Activated naive CD8-positive, alpha-beta T cell treated with anti-CD3 and anti-CD28 coated beads for 36 hours (primary cell): Measurements from ENCODE around the gene LACTBL1. TPM values are rescaled to one million over a fixed set of nuclear protein-coding genes. Genes with fewer than 3 reads are reported as not detected.
A peak's percentile ranks its signal among the peaks of the same experiment; 100 is the strongest.
"Not testable (repeated sequence)": the region's sequence is repeated elsewhere in the genome, so short reads cannot be mapped to it uniquely, and the experiment has no call there.

Experiments used
- DNase-seq: peaks from one replicate; pipeline ENCODE4 v3.0.0; 2021
- H3K27ac Mint-ChIP-seq: one replicate; pipeline ENCODE4 v1.8.0; 2022; ENCODE audit warnings: mild to moderate bottlenecking, moderate library complexity, mixed read lengths
- H3K27me3 Mint-ChIP-seq: one replicate; pipeline ENCODE4 v1.8.0; 2022; ENCODE audit warnings: mild to moderate bottlenecking, mixed read lengths
- H3K36me3 Mint-ChIP-seq: one replicate; pipeline ENCODE4 v1.8.0; 2021; ENCODE audit warnings: mild to moderate bottlenecking, mixed read lengths
- H3K4me1 Mint-ChIP-seq: one replicate; pipeline ENCODE4 v1.8.0; 2021; ENCODE audit warnings: mixed read lengths
- H3K4me3 Mint-ChIP-seq: one replicate; pipeline ENCODE4 v1.8.0; 2022; ENCODE audit warnings: mild to moderate bottlenecking, moderate library complexity, mixed read lengths
- H3K9me3 Mint-ChIP-seq: one replicate; pipeline ENCODE4 v1.8.0; 2022; ENCODE audit warnings: mixed read lengths
- total RNA-seq, 2 experiments: library from RNA; stranded (reverse); gene quantifications; one replicate each; pipeline ENCODE4 v1.2.3, GENCODE V29; 2021

The LACTBL1 gene
- total RNA-seq, 2 experiments from 2014 or later: not detected

DNA sequence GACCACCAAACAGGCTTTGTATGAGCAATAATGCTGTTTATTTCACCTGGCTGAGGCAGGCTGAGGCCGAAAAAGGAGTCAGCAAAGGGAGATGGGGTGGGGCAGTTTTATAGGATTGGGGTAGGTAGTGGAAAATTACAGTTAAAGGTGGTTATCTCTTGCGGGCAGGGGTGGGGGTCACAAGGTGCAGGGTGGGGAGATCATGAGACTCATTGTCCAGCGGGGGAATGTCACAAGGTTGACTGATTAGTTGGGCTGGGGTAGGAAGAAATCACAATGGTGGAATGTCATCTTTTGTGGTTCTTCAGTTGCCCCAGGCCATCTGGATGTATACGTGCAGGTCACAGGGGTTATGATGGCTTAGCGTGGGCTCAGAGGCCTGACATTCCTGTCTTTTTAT is 24.9 kb upstream of the LACTBL1 start:
- not testable (repeated sequence) for H3K36me3 Mint-ChIP-seq, H3K27ac Mint-ChIP-seq, H3K4me1 Mint-ChIP-seq, H3K4me3 Mint-ChIP-seq, H3K27me3 Mint-ChIP-seq, DNase-seq
- peaks cover 12% of the 10 kb centered on the region for H3K9me3 Mint-ChIP-seq

DNA sequence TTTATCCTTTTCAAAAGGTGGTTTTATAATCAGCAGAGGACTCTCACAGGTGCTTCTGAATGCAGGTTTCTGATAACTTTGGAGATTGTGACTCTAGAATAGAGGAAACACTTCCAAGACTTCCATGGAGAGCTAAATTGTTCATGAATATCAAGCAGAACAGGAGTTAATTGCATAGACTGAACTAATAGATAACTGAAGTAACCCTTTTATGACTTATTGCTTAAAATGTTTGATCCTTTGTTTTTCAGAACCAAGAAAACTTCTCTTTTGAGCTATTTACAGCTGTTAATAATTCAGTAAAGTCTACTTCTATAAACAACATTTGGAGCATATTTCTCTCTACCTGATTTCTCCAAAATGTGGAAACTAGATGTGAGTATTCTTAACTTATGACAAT is 23.1 kb upstream of the LACTBL1 start:
- no peak for DNase-seq
- Mint-ChIP-seq H3K4me1 (no peaks in the 10 kb centered on the region), H3K4me3 (no peak overlapping the region), H3K27me3 (no peaks in the 10 kb centered on the region), H3K27ac (no peak overlapping the region), H3K36me3 (peaks cover 2% of the 10 kb centered on the region), H3K9me3 (peaks cover 12% of the 10 kb centered on the region)

- not testable (repeated sequence) for H3K4me1 Mint-ChIP-seq, DNase-seq, H3K27me3 Mint-ChIP-seq, H3K27ac Mint-ChIP-seq, H3K4me3 Mint-ChIP-seq, H3K36me3 Mint-ChIP-seq
- peaks cover 12% of the 10 kb centered on the region for H3K9me3 Mint-ChIP-seq
Observed at GRCh38 chr1:22993220-22993795, 20.6 kb upstream of the LACTBL1 start.

DNA sequence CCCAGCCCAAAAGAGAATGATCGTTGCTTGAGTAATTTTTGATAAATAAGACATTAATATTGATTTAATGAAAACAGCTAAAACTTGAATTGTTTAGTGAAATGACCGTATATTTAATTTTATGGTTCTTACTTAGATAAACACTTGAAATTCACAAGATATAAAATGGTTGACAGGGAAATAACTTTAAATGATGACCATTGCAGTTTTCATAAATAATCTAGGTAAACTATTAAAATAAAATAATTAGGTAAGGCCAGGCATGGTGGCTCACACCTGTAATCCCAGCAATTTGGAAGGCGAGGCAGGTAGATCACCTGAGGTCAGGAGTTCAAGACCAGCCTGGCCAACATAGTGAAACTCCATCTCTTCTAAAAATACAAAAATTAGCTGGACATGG is 19.7 kb upstream of the LACTBL1 start:
- not testable (repeated sequence) for H3K4me1 Mint-ChIP-seq, H3K4me3 Mint-ChIP-seq, H3K36me3 Mint-ChIP-seq, H3K27ac Mint-ChIP-seq, H3K27me3 Mint-ChIP-seq, DNase-seq
- peaks cover 12% of the 10 kb centered on the region for H3K9me3 Mint-ChIP-seq

- no peak overlapping the region for H3K4me3 Mint-ChIP-seq
- H3K9me3 Mint-ChIP-seq: no peaks in the 10 kb centered on the region
- no peaks in the 10 kb centered on the region for H3K36me3 Mint-ChIP-seq
- peaks cover 8% of the 10 kb centered on the region for H3K27me3 Mint-ChIP-seq
- no peak overlapping the region for H3K27ac Mint-ChIP-seq
- no peak for DNase-seq
- H3K4me1 Mint-ChIP-seq: no peaks in the 10 kb centered on the region
Observed at GRCh38 chr1:22983944-22984343, 11.3 kb upstream of the LACTBL1 start.

GRCh38 chr1:22980471-22980790 is 7.8 kb upstream of the LACTBL1 start:
- not testable (repeated sequence) for DNase-seq, H3K4me1 Mint-ChIP-seq

GRCh38 chr1:22978299-22978698 is 5.6 kb upstream of the LACTBL1 start:
- Mint-ChIP-seq H3K9me3 (no peaks in the 10 kb centered on the region), H3K36me3 (no peaks in the 10 kb centered on the region), H3K27me3 (peaks cover 31% of the 10 kb centered on the region), H3K4me1 (no peaks in the 10 kb centered on the region), H3K4me3 (no peak overlapping the region), H3K27ac (no peak overlapping the region)
- no peak for DNase-seq

More at GRCh38 chr1:22980471-22980790, 7.8 kb upstream of the LACTBL1 start:
- H3K27ac Mint-ChIP-seq, H3K4me3 Mint-ChIP-seq, H3K9me3 Mint-ChIP-seq, H3K36me3 Mint-ChIP-seq: not testable (repeated sequence)
- H3K27me3 Mint-ChIP-seq: peaks cover 23% of the 10 kb centered on the region

GRCh38 chr1:22976461-22977243 is 4.0 kb upstream of the LACTBL1 start:
- H3K27ac Mint-ChIP-seq: no peak overlapping the region
- no peaks in the 10 kb centered on the region for H3K36me3 Mint-ChIP-seq
- DNase-seq: peak; percentile 52
- H3K4me1 Mint-ChIP-seq: no peaks in the 10 kb centered on the region
- no peaks in the 10 kb centered on the region for H3K9me3 Mint-ChIP-seq
- peaks cover 39% of the 10 kb centered on the region for H3K27me3 Mint-ChIP-seq
- H3K4me3 Mint-ChIP-seq: no peak overlapping the region

GRCh38 chr1:22976127-22976460 is 3.4 kb upstream of the LACTBL1 start:
- peaks cover 38% of the 10 kb centered on the region for H3K27me3 Mint-ChIP-seq
- no peaks in the 10 kb centered on the region for H3K9me3 Mint-ChIP-seq
- no peaks in the 10 kb centered on the region for H3K36me3 Mint-ChIP-seq
- no peak overlapping the region for H3K27ac Mint-ChIP-seq
- no peaks in the 10 kb centered on the region for H3K4me1 Mint-ChIP-seq
- no peak overlapping the region for H3K4me3 Mint-ChIP-seq
- DNase-seq: no peak

DNA sequence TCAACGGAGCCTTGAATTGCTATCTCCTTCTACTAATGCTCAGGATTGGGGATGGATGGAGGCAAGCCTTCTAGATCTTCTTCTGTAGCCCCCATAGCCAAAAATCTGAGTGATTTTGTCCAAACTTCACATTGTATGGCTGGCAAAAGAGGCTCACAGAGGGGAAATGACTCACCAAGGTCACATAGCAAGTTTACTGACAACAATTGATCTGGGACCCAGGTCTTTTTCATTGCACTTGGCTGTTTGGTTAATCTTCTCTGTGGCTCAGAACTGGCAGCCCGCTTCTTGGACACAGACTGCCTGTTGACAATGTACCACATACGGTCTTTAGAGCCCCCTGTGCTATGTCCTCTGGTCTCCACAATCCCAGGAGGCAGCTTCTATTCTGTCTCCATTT is 3.0 kb upstream of the LACTBL1 start:
- no peaks in the 10 kb centered on the region for H3K36me3 Mint-ChIP-seq
- H3K4me1 Mint-ChIP-seq: no peaks in the 10 kb centered on the region
- peaks cover 38% of the 10 kb centered on the region for H3K27me3 Mint-ChIP-seq
- H3K9me3 Mint-ChIP-seq: no peaks in the 10 kb centered on the region
- DNase-seq: no peak
- no peak overlapping the region for H3K27ac Mint-ChIP-seq
- no peak overlapping the region for H3K4me3 Mint-ChIP-seq

- Mint-ChIP-seq H3K4me3 (no peak overlapping the region), H3K27ac (no peak overlapping the region), H3K36me3 (no peaks in the 10 kb centered on the region), H3K27me3 (peaks cover 60% of the 10 kb centered on the region), H3K4me1 (no peaks in the 10 kb centered on the region), H3K9me3 (no peaks in the 10 kb centered on the region)
- no peak for DNase-seq
Observed at GRCh38 chr1:22971611-22972405, 858 bp downstream of the LACTBL1 start.

GRCh38 chr1:22971161-22971560 is 1.5 kb downstream of the LACTBL1 start:
- no peak overlapping the region for H3K4me3 Mint-ChIP-seq
- peaks cover 6% of the 10 kb centered on the region for H3K9me3 Mint-ChIP-seq
- no peak overlapping the region for H3K27ac Mint-ChIP-seq
- peaks cover 3% of the 10 kb centered on the region for H3K36me3 Mint-ChIP-seq
- DNase-seq: no peak
- no peaks in the 10 kb centered on the region for H3K4me1 Mint-ChIP-seq
- H3K27me3 Mint-ChIP-seq: peaks cover 59% of the 10 kb centered on the region

DNA sequence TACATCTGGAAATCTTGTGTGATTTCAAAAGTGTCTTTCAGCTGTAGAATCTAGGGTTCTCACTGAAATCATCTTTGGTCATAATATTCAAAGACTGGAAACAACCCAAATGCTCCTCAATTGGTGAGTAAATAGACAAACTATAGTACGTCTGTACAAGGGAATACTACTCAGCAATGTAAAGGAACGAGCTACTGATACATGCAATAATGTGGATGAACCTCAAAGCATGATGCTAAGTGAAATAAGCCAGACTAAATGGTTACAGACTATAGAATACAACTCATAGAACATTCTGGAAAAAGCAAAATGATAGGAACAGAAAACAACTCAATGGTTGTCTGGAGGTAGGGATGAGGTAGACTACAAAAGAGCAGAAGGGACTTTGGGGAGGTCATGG is 2.6 kb downstream of the LACTBL1 start:
- Mint-ChIP-seq H3K36me3 (peaks cover 3% of the 10 kb centered on the region), H3K27me3 (peaks cover 55% of the 10 kb centered on the region), H3K4me3 (no peak overlapping the region), H3K4me1 (no peaks in the 10 kb centered on the region), H3K9me3 (peaks cover 8% of the 10 kb centered on the region), H3K27ac (no peak overlapping the region)
- no peak for DNase-seq

- H3K9me3 Mint-ChIP-seq: peaks cover 8% of the 10 kb centered on the region
- peaks cover 3% of the 10 kb centered on the region for H3K36me3 Mint-ChIP-seq
- H3K4me1 Mint-ChIP-seq: no peaks in the 10 kb centered on the region
- H3K4me3 Mint-ChIP-seq: no peak overlapping the region
- peaks cover 51% of the 10 kb centered on the region for H3K27me3 Mint-ChIP-seq
- no peak overlapping the region for H3K27ac Mint-ChIP-seq
- no peak for DNase-seq
Observed at GRCh38 chr1:22969304-22969709, 3.4 kb downstream of the LACTBL1 start.

- Mint-ChIP-seq H3K9me3 (peaks cover 8% of the 10 kb centered on the region), H3K4me1 (no peaks in the 10 kb centered on the region), H3K27me3 (peaks cover 47% of the 10 kb centered on the region), H3K36me3 (peaks cover 3% of the 10 kb centered on the region), H3K4me3 (no peak overlapping the region), H3K27ac (no peak overlapping the region)
- no peak for DNase-seq
Observed at GRCh38 chr1:22967833-22968232, 4.8 kb downstream of the LACTBL1 start.

- Mint-ChIP-seq H3K27ac (no peak overlapping the region), H3K36me3 (peaks cover 3% of the 10 kb centered on the region), H3K27me3 (peaks cover 37% of the 10 kb centered on the region), H3K4me3 (no peak overlapping the region), H3K4me1 (no peaks in the 10 kb centered on the region), H3K9me3 (peaks cover 8% of the 10 kb centered on the region)
- no peak for DNase-seq
Observed at GRCh38 chr1:22966309-22966708, 6.4 kb downstream of the LACTBL1 start.
